ENCODE data around the gene ARMC5.

ARMC5 gene

GRCh38 chr16:31458844-31459686 lies at the start of gene ARMC5:
ARMC5 (plus strand) TSS chr16:31459501; CDS start chr16:31459525, 24 bp downstream.
- TF ChIP-seq GATA3 (IDR thresholded peaks at IDR 0.05; ENCODE audit: low read depth, low read length), result no peak
- 0 out of 2 replicates have a peak, but pooled peaks have one; percentile 5 for TF ChIP-seq GATA2 (IDR thresholded peaks at IDR 0.05; ENCODE audit: low read depth, low read length)

GRCh38 chr16:31410082-31410481 lies 49.2 kb upstream of the ARMC5 start:
- TF ChIP-seq GATA3 (IDR thresholded peaks at IDR 0.05; ENCODE audit: low read depth, low read length) (no peak), GATA2 (IDR thresholded peaks at IDR 0.05; ENCODE audit: low read depth, low read length) (no peak)

- TF ChIP-seq GATA3 (IDR thresholded peaks at IDR 0.05; ENCODE audit: low read depth, low read length) (no peak), GATA2 (IDR thresholded peaks at IDR 0.05; ENCODE audit: low read depth, low read length) (no peak)
Measured at GRCh38 chr16:31411024-31411844, 48.1 kb upstream of the ARMC5 start.

GRCh38 chr16:31412750-31413149 lies 46.6 kb upstream of the ARMC5 start:
- no peak for TF ChIP-seq GATA2 (IDR thresholded peaks at IDR 0.05; ENCODE audit: low read depth, low read length)
- no peak for TF ChIP-seq GATA3 (IDR thresholded peaks at IDR 0.05; ENCODE audit: low read depth, low read length)

GRCh38 chr16:31413381-31413780 lies 45.9 kb upstream of the ARMC5 start:
- no peak for TF ChIP-seq GATA2 (IDR thresholded peaks at IDR 0.05; ENCODE audit: low read depth, low read length)
- TF ChIP-seq GATA3 (IDR thresholded peaks at IDR 0.05; ENCODE audit: low read depth, low read length), result no peak

- TF ChIP-seq GATA2 (IDR thresholded peaks at IDR 0.05; ENCODE audit: low read depth, low read length) (no peak), GATA3 (IDR thresholded peaks at IDR 0.05; ENCODE audit: low read depth, low read length) (no peak)
Measured at GRCh38 chr16:31413943-31414342, 45.4 kb upstream of the ARMC5 start.

- TF ChIP-seq GATA2 (IDR thresholded peaks at IDR 0.05; ENCODE audit: low read depth, low read length) (no peak), GATA3 (IDR thresholded peaks at IDR 0.05; ENCODE audit: low read depth, low read length) (no peak)
Measured at GRCh38 chr16:31414706-31415105, 44.6 kb upstream of the ARMC5 start.

- TF ChIP-seq GATA3 (IDR thresholded peaks at IDR 0.05; ENCODE audit: low read depth, low read length) (no peak), GATA2 (IDR thresholded peaks at IDR 0.05; ENCODE audit: low read depth, low read length) (no peak)
Measured at GRCh38 chr16:31416371-31416770, 42.9 kb upstream of the ARMC5 start.

- TF ChIP-seq GATA2 (IDR thresholded peaks at IDR 0.05; ENCODE audit: low read depth, low read length), result no peak
- TF ChIP-seq GATA3 (IDR thresholded peaks at IDR 0.05; ENCODE audit: low read depth, low read length), result no peak
Measured at GRCh38 chr16:31417916-31418315, 41.4 kb upstream of the ARMC5 start.

- no peak for TF ChIP-seq GATA3 (IDR thresholded peaks at IDR 0.05; ENCODE audit: low read depth, low read length)
- TF ChIP-seq GATA2 (IDR thresholded peaks at IDR 0.05; ENCODE audit: low read depth, low read length), result no peak
Measured at GRCh38 chr16:31420037-31420436, 39.3 kb upstream of the ARMC5 start.

- TF ChIP-seq GATA3 (IDR thresholded peaks at IDR 0.05; ENCODE audit: low read depth, low read length) (no peak), GATA2 (IDR thresholded peaks at IDR 0.05; ENCODE audit: low read depth, low read length) (no peak)
Measured at GRCh38 chr16:31421587-31421986, 37.7 kb upstream of the ARMC5 start.

- TF ChIP-seq GATA3 (IDR thresholded peaks at IDR 0.05; ENCODE audit: low read depth, low read length) (no peak), GATA2 (IDR thresholded peaks at IDR 0.05; ENCODE audit: low read depth, low read length) (no peak)
Measured at GRCh38 chr16:31423241-31423640, 36.1 kb upstream of the ARMC5 start.

- no peak for TF ChIP-seq GATA2 (IDR thresholded peaks at IDR 0.05; ENCODE audit: low read depth, low read length)
- TF ChIP-seq GATA3 (IDR thresholded peaks at IDR 0.05; ENCODE audit: low read depth, low read length), result no peak
Measured at GRCh38 chr16:31423801-31424200, 35.5 kb upstream of the ARMC5 start.

- TF ChIP-seq GATA3 (IDR thresholded peaks at IDR 0.05; ENCODE audit: low read depth, low read length) (no peak), GATA2 (IDR thresholded peaks at IDR 0.05; ENCODE audit: low read depth, low read length) (no peak)
Measured at GRCh38 chr16:31427441-31428278, 31.6 kb upstream of the ARMC5 start.
